ENCODE data around the gene TCERG1.

Gene TCERG1

DNA sequence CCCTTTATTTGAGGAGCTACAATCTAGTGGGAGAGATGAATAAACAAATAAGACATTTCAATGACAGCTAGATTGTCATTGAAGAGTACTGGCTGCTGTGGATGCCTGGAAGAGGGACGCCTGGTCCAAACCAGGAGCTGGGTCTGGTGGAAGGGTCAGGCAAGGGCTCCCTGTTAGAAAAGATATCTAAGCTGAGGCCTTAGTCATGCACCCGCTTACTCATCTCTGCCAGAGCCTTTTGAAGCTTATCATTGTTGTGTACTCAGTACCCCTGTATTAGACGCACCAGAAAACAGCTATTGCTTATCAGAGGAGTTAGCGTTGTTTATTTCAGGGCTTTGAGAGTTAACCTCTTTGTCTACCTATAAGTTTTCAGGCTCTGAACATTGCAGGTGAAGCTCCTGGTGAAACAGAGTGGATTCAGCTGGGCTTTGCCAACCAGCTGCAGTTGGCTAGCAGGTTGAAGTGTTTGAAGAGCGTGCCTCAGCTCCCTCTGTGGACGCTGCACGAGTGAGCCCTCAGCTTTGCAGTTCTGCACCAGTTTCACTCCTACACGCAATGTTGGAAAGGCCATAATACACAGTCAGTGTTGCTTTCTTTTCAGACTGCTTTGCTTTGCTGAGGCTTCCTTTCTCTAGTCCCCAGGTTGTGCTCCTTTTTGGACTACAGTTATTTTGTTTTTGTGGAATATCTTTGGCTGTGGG is 74.4 kb downstream of the TCERG1 start:
- TF ChIP-seq, protein P1, sequence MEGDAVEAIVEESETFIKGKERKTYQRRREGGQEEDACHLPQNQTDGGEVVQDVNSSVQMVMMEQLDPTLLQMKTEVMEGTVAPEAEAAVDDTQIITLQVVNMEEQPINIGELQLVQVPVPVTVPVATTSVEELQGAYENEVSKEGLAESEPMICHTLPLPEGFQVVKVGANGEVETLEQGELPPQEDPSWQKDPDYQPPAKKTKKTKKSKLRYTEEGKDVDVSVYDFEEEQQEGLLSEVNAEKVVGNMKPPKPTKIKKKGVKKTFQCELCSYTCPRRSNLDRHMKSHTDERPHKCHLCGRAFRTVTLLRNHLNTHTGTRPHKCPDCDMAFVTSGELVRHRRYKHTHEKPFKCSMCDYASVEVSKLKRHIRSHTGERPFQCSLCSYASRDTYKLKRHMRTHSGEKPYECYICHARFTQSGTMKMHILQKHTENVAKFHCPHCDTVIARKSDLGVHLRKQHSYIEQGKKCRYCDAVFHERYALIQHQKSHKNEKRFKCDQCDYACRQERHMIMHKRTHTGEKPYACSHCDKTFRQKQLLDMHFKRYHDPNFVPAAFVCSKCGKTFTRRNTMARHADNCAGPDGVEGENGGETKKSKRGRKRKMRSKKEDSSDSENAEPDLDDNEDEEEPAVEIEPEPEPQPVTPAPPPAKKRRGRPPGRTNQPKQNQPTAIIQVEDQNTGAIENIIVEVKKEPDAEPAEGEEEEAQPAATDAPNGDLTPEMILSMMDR (IDR thresholded peaks at IDR 0.05; ENCODE audit: low read depth, low read length, missing control alignments) = no peak
- DNase-seq (ENCODE audit: low read depth) = no peak
- no peak overlapping the region for H3K4me3 ChIP-seq (ENCODE audit: low read depth, low read length)

DNA sequence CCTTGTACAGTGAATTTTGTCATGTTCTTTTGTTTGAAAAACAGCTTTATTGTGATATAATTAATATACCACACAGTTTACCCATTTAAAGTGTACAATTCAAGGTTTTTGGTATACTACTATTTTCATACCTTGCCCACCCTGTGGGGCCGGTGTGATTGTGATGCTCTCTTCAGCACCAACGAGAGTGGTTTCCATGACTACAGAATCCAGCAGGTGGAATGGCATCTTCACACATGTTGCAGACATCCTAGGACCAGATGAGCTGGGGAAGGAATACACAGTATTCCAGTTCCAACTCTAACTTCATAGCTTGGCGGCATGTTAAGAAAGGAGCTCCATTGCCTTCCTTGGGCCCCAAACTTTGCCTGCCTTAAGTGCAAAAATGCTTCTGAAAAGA is 76.6 kb downstream of the TCERG1 start:
- no peak overlapping the region for H3K4me3 ChIP-seq (ENCODE audit: low read depth, low read length)
- TF ChIP-seq, protein P1 (IDR thresholded peaks at IDR 0.05; ENCODE audit: low read depth, low read length, missing control alignments) = no peak
- DNase-seq (ENCODE audit: low read depth) = no peak

GRCh38 chr5:146527785-146528184 is 80.7 kb downstream of the TCERG1 start:
- no peak overlapping the region for H3K4me3 ChIP-seq (ENCODE audit: low read depth, low read length)
- TF ChIP-seq, protein P1 (IDR thresholded peaks at IDR 0.05; ENCODE audit: low read depth, low read length, missing control alignments) = no peak
- DNase-seq (ENCODE audit: low read depth) = no peak

DNA sequence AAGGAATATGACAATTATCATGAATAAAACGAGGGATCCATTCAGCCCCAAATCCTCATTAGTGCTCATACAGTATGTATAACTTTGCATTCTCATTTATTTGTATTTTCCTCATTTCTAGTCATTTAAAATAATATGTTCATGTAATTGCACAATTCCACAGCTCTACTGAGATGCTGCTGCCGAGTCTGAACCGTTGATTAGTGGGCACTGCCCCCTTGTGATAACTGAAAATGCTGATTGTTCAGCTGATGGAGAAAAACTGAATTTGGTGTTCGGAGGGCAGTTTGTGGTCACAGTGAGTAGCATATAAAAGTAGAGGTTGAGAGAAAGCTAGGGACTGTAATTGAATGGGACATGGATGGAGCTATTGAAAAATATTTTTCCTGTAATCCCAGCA is 81.1 kb downstream of the TCERG1 start:
- TF ChIP-seq, protein P1 (IDR thresholded peaks at IDR 0.05; ENCODE audit: low read depth, low read length, missing control alignments) = no peak
- H3K4me3 ChIP-seq (ENCODE audit: low read depth, low read length) = no peak overlapping the region
- DNase-seq (ENCODE audit: low read depth) = no peak

DNA sequence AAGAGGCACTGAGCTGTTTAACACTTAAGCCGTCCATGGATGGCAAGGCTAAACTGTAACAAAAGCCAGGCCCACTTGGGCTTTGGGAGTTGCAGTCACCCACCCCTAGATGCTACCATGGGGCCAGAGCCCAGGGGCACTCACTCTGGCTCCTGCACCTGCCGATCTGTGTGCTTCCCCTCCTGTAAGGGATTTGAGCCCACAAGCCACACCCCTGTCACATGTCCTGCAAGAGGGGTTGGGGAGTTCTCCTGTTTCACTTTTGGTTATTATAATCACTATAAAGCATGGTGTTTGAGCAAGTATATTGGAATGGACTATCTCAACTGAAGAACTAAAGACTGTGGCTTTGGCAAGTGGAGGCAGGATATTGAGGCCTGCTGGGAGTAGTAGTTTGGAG is 82.9 kb downstream of the TCERG1 start:
- DNase-seq (ENCODE audit: low read depth) = no peak
- no peak overlapping the region for H3K4me3 ChIP-seq (ENCODE audit: low read depth, low read length)
- TF ChIP-seq, protein P1 (IDR thresholded peaks at IDR 0.05; ENCODE audit: low read depth, low read length, missing control alignments) = no peak

- peak; percentile 54 for DNase-seq (ENCODE audit: low read depth)
- H3K4me3 ChIP-seq (ENCODE audit: low read depth, low read length) = no peak overlapping the region
- TF ChIP-seq, protein P1 (IDR thresholded peaks at IDR 0.05; ENCODE audit: low read depth, low read length, missing control alignments) = peak; percentile 86
Observed at GRCh38 chr5:146533260-146533857, 86.2 kb downstream of the TCERG1 start.

GRCh38 chr5:146533882-146534281 is 86.7 kb downstream of the TCERG1 start:
- DNase-seq (ENCODE audit: low read depth) = no peak
- TF ChIP-seq, protein P1 (IDR thresholded peaks at IDR 0.05; ENCODE audit: low read depth, low read length, missing control alignments) = no peak
- H3K4me3 ChIP-seq (ENCODE audit: low read depth, low read length) = no peak overlapping the region

All from GM12864 (cell line).